ENCODE results near the gene ITPR3. TPM values are rescaled to one million over a fixed set of nuclear protein-coding genes. Genes with fewer than 3 reads are reported as not detected.

Gene ITPR3
- total RNA-seq, 1 donor from 2014 or later, result 8.0 TPM

DNA sequence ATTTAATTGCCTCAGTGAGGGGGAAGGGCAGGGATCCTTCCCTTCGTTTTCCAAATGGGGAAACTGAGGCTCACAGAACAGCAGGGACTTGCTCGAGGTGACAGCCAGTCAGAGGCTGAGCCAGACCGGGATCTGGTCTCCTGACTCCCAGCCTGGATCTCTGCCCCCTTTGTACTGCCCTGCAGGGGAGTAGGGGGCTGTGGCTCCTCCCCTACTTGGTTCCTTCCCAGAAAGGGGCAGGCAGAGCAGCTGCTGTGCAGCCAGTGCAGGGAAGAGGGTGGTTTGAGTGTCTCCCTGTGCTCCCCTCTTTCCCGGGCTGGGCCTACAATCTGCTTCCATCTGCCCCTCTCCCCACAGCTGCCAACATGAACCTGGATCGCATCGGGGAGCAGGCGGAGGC lies 52.7 kb downstream of the ITPR3 start:
- intact Hi-C loops (cut with DNase I), result loop anchor here (2.0 to 5.0 kb wide), 2 partner anchors 42 to 85 kb away; no protein-coding TSS in a partner anchor
- no peak for ATAC-seq
- no peak for DNase-seq (ENCODE audit: missing footprints)

- intact Hi-C loops (cut with DNase I), result no loop called here
- DNase-seq (ENCODE audit: missing footprints) (no peak), ATAC-seq (no peak)
Measured at GRCh38 chr6:33675968-33676367, 54.8 kb downstream of the ITPR3 start.

- ATAC-seq, result no peak
- no peak for DNase-seq (ENCODE audit: missing footprints)
- intact Hi-C loops (cut with DNase I), result no loop called here
Measured at GRCh38 chr6:33676416-33677142, 55.5 kb downstream of the ITPR3 start.

DNA sequence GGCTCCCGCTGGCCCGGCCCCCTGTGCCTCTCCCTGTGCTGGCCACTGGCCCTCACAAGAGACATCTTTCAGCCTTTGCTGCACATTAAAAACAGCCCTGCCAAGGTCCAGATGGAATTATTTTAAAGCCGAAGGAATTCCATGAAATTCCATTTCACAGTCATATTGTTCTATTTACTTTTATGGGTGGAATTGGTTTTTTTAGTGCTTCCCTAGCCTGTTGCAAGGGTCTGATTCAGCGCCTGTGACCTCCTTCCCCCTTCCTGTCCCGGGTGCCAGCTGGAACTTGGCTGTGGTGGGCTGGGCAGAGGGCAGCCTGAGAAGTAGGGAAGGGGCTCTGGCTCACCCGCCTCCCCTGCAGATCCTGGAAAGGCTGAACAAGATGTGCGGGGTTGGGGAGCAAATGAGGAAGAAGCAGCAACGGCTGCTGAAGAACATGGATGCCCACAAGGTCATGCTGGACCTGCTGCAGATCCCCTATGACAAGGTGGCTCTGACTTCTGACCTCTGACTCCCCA lies 56.1 kb downstream of the ITPR3 start:
- ATAC-seq (no peak), DNase-seq (ENCODE audit: missing footprints) (no peak)
- intact Hi-C loops (cut with DNase I), result no loop called here

DNA sequence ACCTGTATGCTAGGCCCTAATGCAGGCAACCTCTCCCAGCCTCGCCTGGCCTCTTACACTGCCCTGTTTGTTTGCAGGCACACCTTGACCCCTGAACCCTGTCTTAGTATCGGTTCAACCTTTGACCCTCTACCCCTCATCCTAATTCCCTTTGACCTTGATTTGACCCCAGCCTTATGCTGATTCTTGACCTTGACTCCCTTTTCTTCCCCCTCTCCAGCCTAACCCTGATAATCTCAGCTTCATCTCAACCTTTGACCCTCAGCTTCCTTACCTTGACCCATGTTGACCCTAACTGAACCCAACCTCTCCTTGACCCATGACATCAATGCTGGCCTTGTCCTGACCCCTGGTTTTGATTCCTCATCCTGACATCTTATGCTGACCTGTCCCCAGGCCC lies 56.6 kb downstream of the ITPR3 start:
- DNase-seq (ENCODE audit: missing footprints) (no peak), ATAC-seq (no peak)
- intact Hi-C loops (cut with DNase I), result no loop called here

DNA sequence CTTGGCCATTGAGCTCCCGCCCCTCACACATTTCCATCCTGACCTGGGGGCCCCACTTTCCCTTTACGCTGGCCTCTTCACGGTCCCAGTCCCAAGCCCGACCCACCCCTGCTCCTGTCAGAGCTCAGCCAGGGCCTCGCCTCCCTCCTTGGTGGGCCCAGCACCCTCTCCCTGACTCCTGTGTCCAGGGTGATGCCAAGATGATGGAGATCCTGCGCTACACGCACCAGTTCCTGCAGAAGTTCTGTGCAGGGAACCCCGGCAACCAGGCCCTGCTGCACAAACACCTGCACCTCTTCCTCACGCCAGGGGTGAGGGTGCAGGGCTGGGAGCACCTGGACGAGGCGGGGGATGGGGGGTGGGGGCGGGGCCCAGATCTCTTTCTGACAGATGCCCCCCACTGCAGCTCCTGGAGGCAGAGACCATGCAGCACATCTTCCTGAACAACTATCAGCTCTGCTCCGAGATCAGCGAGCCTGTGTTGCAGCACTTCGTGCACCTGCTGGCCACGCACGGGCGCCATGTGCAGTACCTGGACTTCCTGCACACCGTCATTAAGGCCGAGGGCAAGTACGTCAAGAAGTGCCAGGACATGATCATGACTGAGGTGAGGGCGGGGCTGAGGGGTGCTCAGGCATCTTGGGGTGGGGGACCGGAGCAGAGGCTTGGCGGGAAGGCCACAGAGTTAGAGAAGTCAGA lies 57.3 kb downstream of the ITPR3 start:
- ATAC-seq (no peak), DNase-seq (ENCODE audit: missing footprints) (no peak)
- intact Hi-C loops (cut with DNase I), result no loop called here

- intact Hi-C loops (cut with DNase I), result no loop called here
- no peak for ATAC-seq
- DNase-seq (ENCODE audit: missing footprints), result no peak
Measured at GRCh38 chr6:33678932-33679490, 57.9 kb downstream of the ITPR3 start.

- no peak for ATAC-seq
- intact Hi-C loops (cut with DNase I), result no loop called here
- DNase-seq (ENCODE audit: missing footprints), result no peak
Measured at GRCh38 chr6:33679761-33680160, 58.6 kb downstream of the ITPR3 start.

DNA sequence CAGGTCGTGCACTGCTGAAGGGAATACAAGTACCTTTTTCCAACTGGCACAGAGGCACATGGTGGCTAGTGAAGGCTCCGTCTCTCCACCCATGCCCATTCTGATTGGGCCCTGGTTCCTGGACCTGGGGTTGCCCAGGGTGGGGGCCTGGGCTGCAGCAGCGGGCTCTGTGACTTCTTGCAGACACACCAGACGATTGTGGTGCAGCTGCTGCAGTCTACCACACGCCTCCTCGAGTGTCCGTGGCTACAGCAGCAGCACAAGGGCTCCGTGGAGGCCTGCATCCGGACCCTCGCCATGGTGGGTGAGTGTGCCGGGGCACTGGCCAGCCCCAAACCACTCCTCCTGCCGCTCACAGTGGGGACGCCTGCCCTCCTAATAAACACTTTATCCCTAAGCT lies 61.2 kb downstream of the ITPR3 start:
- intact Hi-C loops (cut with DNase I), result no loop called here
- DNase-seq (ENCODE audit: missing footprints) (no peak), ATAC-seq (no peak)

DNA sequence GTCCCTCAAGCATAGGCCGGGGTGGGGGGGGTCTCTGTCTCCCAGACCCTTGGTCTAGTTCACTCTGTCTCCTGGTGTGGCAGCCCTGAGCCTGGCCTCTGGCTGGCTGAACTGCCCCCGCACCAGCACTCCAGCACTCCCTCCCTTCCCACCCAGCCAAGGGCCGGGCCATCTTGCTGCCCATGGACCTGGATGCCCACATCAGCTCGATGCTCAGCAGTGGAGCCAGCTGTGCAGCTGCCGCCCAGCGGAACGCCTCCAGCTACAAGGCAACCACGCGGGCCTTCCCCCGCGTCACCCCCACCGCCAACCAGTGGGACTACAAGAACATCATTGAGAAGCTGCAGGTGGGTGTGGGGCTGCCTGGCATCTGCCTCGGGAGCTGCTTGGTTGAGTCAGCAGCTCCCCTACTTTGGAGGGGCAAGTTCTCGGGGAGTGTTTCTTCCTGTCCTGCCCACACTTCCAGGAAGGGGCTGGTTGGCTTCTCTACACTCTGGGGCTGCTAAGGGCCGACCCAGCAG lies 62.0 kb downstream of the ITPR3 start:
- DNase-seq (ENCODE audit: missing footprints) (no peak), ATAC-seq (no peak)
- intact Hi-C loops (cut with DNase I), result no loop called here

- no peak for ATAC-seq
- intact Hi-C loops (cut with DNase I), result no loop called here
- peak; percentile 46 for DNase-seq (ENCODE audit: missing footprints)
Measured at GRCh38 chr6:33683576-33684427, 62.7 kb downstream of the ITPR3 start.

DNA sequence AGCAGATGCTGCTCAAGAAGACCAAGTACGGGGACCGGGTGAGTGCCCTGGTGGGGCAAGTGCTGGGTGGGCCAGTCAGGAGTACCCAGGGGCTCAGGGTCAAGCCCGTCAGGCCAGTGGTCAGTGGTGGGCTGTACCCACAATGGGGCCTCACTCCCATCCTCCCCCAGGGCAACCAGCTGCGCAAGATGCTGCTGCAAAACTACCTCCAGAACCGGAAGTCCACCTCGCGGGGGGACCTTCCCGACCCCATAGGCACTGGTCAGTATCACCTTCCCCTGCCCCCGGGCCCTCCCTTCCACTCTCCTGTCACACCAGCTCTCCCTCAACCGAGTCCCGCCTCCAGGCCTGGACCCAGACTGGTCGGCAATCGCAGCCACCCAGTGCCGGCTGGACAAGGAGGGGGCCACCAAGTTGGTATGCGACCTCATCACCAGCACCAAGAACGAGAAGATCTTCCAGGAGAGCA lies 63.3 kb downstream of the ITPR3 start:
- ATAC-seq, result no peak
- intact Hi-C loops (cut with DNase I), result no loop called here
- DNase-seq (ENCODE audit: missing footprints), result peak; percentile 62

DNA sequence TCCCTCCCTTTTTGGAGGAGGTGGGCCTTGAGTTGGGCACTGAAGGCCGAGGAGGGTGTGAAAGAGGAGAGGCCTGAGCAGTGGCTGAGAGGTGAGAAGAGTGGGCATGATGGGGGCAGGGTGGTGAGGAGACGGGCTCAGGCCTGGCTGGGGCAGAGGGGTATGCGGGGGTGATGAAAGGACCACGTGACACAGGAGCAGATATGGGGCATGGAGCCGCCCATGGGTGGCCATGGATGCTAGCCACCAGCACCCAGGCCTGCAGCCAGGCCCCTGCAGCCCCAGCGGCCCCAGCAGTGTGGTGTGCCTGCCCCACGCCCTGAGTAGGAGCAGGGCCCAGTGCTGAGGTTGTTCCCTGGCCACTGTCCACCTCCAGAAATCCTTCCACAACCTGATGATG lies 63.9 kb downstream of the ITPR3 start:
- intact Hi-C loops (cut with DNase I), result no loop called here

DNA sequence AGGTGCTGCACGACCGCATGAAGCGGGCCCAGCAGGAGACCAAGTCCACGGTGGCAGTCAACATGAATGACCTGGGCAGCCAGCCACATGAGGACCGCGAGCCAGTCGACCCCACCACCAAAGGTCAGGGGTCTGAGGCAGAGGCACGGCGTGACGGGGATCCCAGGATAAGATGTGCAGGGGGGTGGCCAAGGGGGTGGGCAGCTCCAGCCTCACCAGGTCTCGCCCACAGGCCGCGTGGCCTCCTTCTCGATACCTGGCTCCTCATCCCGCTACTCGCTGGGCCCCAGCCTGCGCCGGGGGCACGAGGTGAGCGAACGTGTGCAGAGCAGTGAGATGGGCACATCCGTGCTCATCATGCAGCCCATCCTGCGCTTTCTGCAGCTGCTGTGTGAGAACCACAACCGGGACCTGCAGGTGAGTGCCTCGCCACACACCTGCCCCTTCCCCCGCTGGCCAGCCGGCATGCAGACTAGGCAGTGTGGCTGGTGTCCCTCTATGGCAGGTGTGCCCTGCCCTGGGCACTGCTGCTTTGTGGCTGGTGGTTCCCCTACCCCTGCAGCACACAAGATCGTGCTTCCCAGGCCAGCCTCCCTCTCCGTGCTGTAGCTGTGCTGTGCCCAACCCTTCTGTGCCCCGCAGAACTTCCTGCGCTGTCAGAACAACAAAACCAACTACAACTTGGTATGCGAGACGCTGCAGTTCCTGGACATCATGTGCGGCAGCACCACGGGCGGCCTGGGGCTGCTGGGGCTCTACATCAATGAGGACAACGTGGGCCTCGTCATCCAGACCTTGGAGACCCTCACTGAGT lies 64.5 kb downstream of the ITPR3 start:
- no peak for ATAC-seq
- DNase-seq (ENCODE audit: missing footprints), result peak; percentile 59
- intact Hi-C loops (cut with DNase I), result no loop called here

More for the DNA sequence above, 63.9 kb downstream of the ITPR3 start:
- ATAC-seq (no peak), DNase-seq (ENCODE audit: missing footprints) (peak; percentile 45)

DNA sequence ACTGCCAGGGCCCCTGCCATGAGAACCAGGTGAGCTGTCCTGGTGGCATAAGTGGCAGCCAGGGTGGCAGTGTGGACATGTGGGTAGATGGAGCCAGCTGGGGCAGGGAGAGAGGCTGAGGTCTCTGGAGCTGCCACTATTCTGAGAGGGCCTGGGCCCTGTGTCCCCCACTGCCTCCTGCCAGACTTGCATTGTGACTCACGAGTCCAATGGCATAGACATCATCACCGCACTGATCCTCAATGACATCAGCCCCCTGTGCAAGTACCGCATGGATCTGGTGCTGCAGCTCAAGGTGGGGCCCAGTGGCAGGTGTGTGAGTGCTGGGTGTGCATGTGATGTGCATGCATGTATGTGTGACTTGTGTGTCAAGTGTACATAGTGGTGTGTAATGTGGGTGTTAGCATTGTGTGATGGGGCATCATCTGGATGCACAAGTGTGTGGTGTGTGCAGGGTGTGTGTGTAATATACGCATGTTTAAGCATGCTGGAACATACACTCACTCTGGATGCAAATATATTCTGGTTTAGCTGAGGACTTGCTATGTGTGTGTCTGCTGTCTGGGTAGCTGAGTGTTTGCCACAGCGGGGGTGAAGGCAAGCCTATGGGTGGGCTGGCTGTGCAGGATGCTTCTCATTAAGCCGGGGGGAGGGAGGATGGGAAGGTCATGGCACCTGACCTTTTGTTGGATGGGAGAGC lies 65.3 kb downstream of the ITPR3 start:
- intact Hi-C loops (cut with DNase I), result no loop called here
- no peak for ATAC-seq

DNA sequence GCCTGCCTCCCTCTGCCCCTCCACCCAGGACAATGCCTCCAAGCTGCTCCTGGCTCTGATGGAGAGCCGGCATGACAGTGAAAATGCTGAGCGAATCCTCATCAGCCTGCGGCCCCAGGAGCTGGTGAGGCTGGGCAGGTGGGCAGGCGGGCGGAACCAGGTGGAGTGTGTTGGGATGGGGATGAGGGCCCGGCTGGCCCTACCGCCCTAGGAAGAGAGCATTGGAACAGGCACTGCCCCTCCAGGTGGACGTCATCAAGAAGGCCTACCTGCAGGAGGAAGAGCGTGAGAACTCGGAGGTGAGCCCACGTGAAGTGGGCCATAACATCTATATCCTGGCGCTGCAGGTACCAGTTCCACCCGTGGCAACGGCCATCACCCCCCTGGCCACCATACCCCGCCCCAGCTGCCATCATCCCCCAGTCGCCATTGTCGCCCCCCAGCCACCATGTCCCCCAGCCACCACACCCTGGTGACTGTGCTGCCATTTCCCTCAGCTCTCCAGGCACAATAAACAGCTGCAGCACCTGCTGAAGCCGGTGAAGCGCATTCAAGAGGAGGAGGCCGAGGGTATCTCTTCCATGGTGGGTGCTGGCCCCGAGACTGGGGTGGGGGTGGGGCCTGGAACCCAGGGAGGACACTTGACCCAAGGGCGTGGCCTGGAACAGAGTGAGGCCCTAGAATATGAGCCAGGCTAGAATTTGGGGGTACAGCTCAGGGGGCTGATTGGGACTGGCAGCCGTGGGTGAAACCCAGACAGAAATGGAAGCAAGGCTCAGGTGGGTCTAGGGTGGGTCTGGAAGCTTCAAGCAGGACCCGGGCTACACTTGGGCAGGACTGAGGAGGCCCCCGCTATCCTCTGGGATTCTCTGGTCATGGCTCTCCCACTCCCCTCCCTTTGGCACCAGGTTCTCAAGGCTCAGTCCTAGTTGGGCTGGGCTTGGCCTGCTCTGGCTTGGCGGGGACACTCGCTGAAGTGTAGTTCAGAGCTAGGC lies 66.2 kb downstream of the ITPR3 start:
- DNase-seq (ENCODE audit: missing footprints), result peak; percentile 59
- intact Hi-C loops (cut with DNase I), result no loop called here
- ATAC-seq, result no peak

More for the DNA sequence above, 65.3 kb downstream of the ITPR3 start:
- DNase-seq (ENCODE audit: missing footprints), result peak; percentile 53
